HCT116 (cell line): ENCODE measurements around the gene PYGL. TPM values are rescaled to one million over a fixed set of nuclear protein-coding genes. Genes with fewer than 3 reads are reported as not detected.
A peak's percentile ranks its signal among the peaks of the same experiment; 100 is the strongest.

Source experiments
- ATAC-seq: fragments of 200-7000 bp; cut with Tn5 transposase; 2 replicates; pipeline ENCODE4 v1.9.1; 2020; ENCODE audit warnings: mild to moderate bottlenecking, moderate library complexity
- BruUV-seq: library from RNA; stranded (reverse); fragments of 400-500 nt; replicated peaks from 2 replicates; lab custom pipeline; 2021; lab: Mats Ljungman, UMichigan
- CTCF ChIA-PET: fragments of 300-600 bp; sonication (Branson Sonifier 250); formaldehyde crosslinking; loops from one replicate; lab custom pipeline; 2021; ENCODE audit warnings: antibody characterized with exemption; lab: Charles Lee
- POLR2A ChIA-PET: fragments of 300-600, 350-600 bp; sonication (Branson Sonifier 250); formaldehyde crosslinking; loops from one replicate; lab custom pipeline; 2021; ENCODE audit warnings: antibody characterized with exemption; lab: Charles Lee
- RAD21 ChIA-PET, 2 experiments: fragments of 300-600 bp; sonication (Branson Sonifier 250); formaldehyde crosslinking; loops; one replicate each; lab custom pipeline; 2023; ENCODE audit warnings: low total read pairs in 2 of 2; ENCODE audit not compliant: uncharacterized antibody in 2 of 2, unreplicated experiment in 2 of 2, low non-redundant PET in 1 of 2; lab: Charles Lee
- DNase-seq: peaks from one replicate; pipeline ENCODE4 v3.0.0-alpha.2; 2010; ENCODE audit warnings: low read depth, low spot score
- H2AFZ ChIP-seq: fragments of 200-600 bp; shearing (Covaris generic), sonication (generic); 2 replicates; pipeline ENCODE4 v1.6.1; 2017; ENCODE audit warnings: low read depth, mixed run types, mixed read lengths, antibody characterized with exemption, low read length; ENCODE audit not compliant: poor library complexity, severe bottlenecking
- H3K27ac ChIP-seq: 2 replicates; pipeline ENCODE4 v1.5.1; 2012; ENCODE audit warnings: low read depth, low read length
- H3K27me3 ChIP-seq: fragments of 200-600 bp; sonication (generic); 2 replicates; pipeline ENCODE4 v1.6.1; 2016; ENCODE audit warnings: mixed run types, low read length, mixed read lengths; ENCODE audit not compliant: insufficient read depth
- H3K36me3 ChIP-seq, 2 experiments: fragments of 200-500 bp in 1 of 2; fragments of 200-600 bp in 1 of 2; sonication (Bioruptor generic) in 1 of 2; sonication (generic) in 1 of 2; 2 replicates each; pipeline versions ENCODE4 v1.5.1 to v1.6.1; 2014 to 2016; ENCODE audit warnings: low read length in 2 of 2, inconsistent platforms in 1 of 2, mixed read lengths in 1 of 2, mixed run types in 1 of 2; ENCODE audit not compliant: insufficient read depth in 2 of 2, control insufficient read depth in 1 of 2
- H3K4me1 ChIP-seq, 2 experiments: fragments of 200-600 bp in 1 of 2; sonication (generic) in 1 of 2; 2 replicates each; pipeline versions ENCODE4 v1.5.1 to v1.6.1; 2012 to 2017; ENCODE audit warnings: low read length in 2 of 2, inconsistent platforms in 1 of 2, mild to moderate bottlenecking in 1 of 2, mixed read lengths in 1 of 2, mixed run types in 1 of 2, moderate library complexity in 1 of 2; ENCODE audit not compliant: insufficient read depth in 2 of 2, control insufficient read depth in 1 of 2
- H3K4me2 ChIP-seq: fragments of 200-600 bp; sonication (generic); 2 replicates; pipeline ENCODE4 v1.6.1; 2017; ENCODE audit warnings: mixed run types, low read length, mixed read lengths
- H3K4me3 ChIP-seq, 2 experiments: fragments of 200-600 bp in 1 of 2; sonication (generic) in 1 of 2; replicated peaks in 1 of 2; 2 replicates each; pipeline ENCODE4 v1.5.1; 2011 to 2016; ENCODE audit warnings: low read length in 2 of 2, control low read depth in 1 of 2, low read depth in 1 of 2, mild to moderate bottlenecking in 1 of 2, mixed read lengths in 1 of 2, mixed run types in 1 of 2
- H3K79me2 ChIP-seq: fragments of 200-600 bp; sonication (generic); 2 replicates; pipeline ENCODE4 v1.6.1; 2017; ENCODE audit warnings: mild to moderate bottlenecking, mixed run types, low read length, moderate library complexity, mixed read lengths; ENCODE audit not compliant: insufficient read depth
- H3K9ac ChIP-seq: fragments of 200-600 bp; sonication (generic); 2 replicates; pipeline ENCODE4 v1.6.1; 2016; ENCODE audit warnings: low read length, mixed read lengths
- H3K9me2 ChIP-seq: fragments of 200-600 bp; sonication (generic), shearing (Covaris generic); 2 replicates; pipeline ENCODE4 v1.6.1; 2017; ENCODE audit warnings: mixed run types, mild to moderate bottlenecking, moderate library complexity; ENCODE audit not compliant: insufficient read depth
- H3K9me3 ChIP-seq, 2 experiments: fragments of 200-500 bp in 1 of 2; fragments of 200-600 bp in 1 of 2; sonication (Bioruptor generic) in 1 of 2; sonication (generic) in 1 of 2; 2 replicates each; pipeline ENCODE4 v1.6.1; 2014 to 2017; ENCODE audit warnings: low read length in 2 of 2, mixed read lengths in 2 of 2, inconsistent platforms in 1 of 2, low read depth in 1 of 2, mild to moderate bottlenecking in 1 of 2, mixed run types in 1 of 2, moderate library complexity in 1 of 2; ENCODE audit not compliant: control insufficient read depth in 1 of 2, insufficient read depth in 1 of 2
- H4K20me1 ChIP-seq: fragments of 200-600 bp; sonication (generic), shearing (Covaris generic); 2 replicates; pipeline ENCODE4 v1.6.1; 2017; ENCODE audit warnings: mixed run types, mild to moderate bottlenecking, moderate library complexity; ENCODE audit not compliant: insufficient read depth
- CBX3 ChIP-seq: IDR thresholded peaks from 2 replicates; pipeline ENCODE4 v1.6.1; 2012; ENCODE audit warnings: low read depth
- CEBPB ChIP-seq: IDR thresholded peaks from 2 replicates; pipeline ENCODE4 v1.6.1; 2012; ENCODE audit warnings: low read depth
- EGR1 ChIP-seq: IDR thresholded peaks from 2 replicates; pipeline ENCODE4 v1.6.1; 2012; ENCODE audit warnings: low read depth
- ELF1 ChIP-seq: IDR thresholded peaks from 2 replicates; pipeline ENCODE4 v1.6.1; 2012; ENCODE audit warnings: low read depth, borderline replicate concordance
- EZH2phosphoT487 ChIP-seq: fragments of 200-600 bp; IDR thresholded peaks from 2 replicates; pipeline ENCODE4 v1.6.1; 2018; ENCODE audit warnings: antibody characterized with exemption, borderline replicate concordance
- FOSL1 ChIP-seq: IDR thresholded peaks from 2 replicates; pipeline ENCODE4 v1.6.1; 2012; ENCODE audit warnings: low read depth
- JUND ChIP-seq: IDR thresholded peaks from 2 replicates; pipeline ENCODE4 v1.6.1; 2012
- SIN3A ChIP-seq: IDR thresholded peaks from 2 replicates; pipeline ENCODE4 v1.6.1; 2012; ENCODE audit warnings: low read depth
- SP1 ChIP-seq: IDR thresholded peaks from 2 replicates; pipeline ENCODE4 v1.6.1; 2012; ENCODE audit warnings: low read depth
- SRF ChIP-seq: IDR thresholded peaks from 2 replicates; pipeline ENCODE4 v1.6.1; 2012; ENCODE audit warnings: low read depth
- YY1 ChIP-seq: IDR thresholded peaks from 2 replicates; pipeline ENCODE4 v1.6.1; 2011; ENCODE audit warnings: low read length, low read depth, moderate library complexity, mild to moderate bottlenecking; ENCODE audit not compliant: insufficient replicate concordance; ENCODE audit errors: extremely low read depth
- ZBTB33 ChIP-seq: IDR thresholded peaks from 2 replicates; pipeline ENCODE4 v1.6.1; 2011; ENCODE audit warnings: mild to moderate bottlenecking, low read length, moderate library complexity; ENCODE audit not compliant: insufficient replicate concordance; ENCODE audit errors: extremely low read depth
- intact Hi-C: fragments of 100-400 bp; cut with micrococcal nuclease; formaldehyde crosslinking; loops from 2 replicates; pipeline ENCODE4 v1.10.0; 2022
- total RNA-seq: library from RNA; stranded (reverse); gene quantifications from one replicate; pipeline ENCODE4 v1.2.1, GENCODE V29; 2021; ENCODE audit not compliant: unreplicated experiment
- TF ChIP-seq, protein P1 (sequence below): IDR thresholded peaks from 2 replicates; pipeline ENCODE4 v1.6.1; 2012
- TF ChIP-seq, protein P2 (sequence below): IDR thresholded peaks from 2 replicates; pipeline ENCODE4 v1.6.1; 2012

PYGL gene
- total RNA-seq, 1 experiment from 2014 or later, result 173 TPM

DNA sequence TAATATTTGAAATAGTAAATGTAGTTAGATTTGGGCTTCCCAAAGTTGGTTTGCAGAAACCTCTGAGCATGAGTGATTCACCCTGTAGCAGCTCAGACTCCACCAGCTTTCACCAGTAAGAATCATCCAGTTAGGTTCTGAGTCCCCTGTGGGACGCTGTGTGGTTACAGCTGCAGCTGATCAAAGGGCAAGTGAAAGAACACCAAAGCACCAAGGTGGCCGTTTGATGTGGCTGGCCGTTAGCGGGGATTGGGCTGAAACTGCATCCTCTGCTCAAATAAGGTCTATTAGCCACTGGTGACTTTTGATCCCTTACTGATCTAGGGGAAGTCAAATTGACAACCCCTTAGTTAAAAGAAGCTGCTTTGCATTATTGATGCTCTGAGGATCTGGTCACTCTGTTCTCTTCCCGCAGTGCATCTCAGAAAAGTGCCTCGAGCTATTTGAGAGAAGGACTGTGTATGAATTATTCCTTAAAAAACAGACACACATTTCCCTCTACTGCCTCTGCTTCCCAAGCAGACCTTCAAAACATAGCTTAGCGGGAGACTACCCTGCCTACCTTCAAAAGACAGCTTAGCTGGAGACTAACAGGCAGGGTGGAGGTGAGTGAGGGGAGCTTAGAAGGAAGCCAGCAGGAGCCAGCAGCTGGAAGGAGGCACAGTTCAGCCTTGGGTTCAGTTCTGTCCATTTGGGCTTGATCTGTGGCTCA lies 68.8 kb downstream of the PYGL start:
- no peaks in the 10 kb centered on the region for H3K4me1 ChIP-seq
- no peak overlapping the region for H3K4me3 ChIP-seq
- BruUV-seq, result no TSS peak
- H3K9ac ChIP-seq, result no peak overlapping the region
- H3K27me3 ChIP-seq, result peaks cover 3% of the 10 kb centered on the region; the same call in 1 of the 2 replicates
- intact Hi-C loops, result no loop called here
- DNase-seq, result no peak
- TF ChIP-seq YY1, result no peak
- TF ChIP-seq SRF, result no peak
- no peak for TF ChIP-seq ELF1
- no peak for TF ChIP-seq EZH2phosphoT487
- TF ChIP-seq SP1, result no peak
- TF ChIP-seq, protein P1, sequence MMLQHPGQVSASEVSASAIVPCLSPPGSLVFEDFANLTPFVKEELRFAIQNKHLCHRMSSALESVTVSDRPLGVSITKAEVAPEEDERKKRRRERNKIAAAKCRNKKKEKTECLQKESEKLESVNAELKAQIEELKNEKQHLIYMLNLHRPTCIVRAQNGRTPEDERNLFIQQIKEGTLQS, result no peak
- TF ChIP-seq CEBPB, result no peak
- TF ChIP-seq EGR1, result no peak
- no peak for TF ChIP-seq ZBTB33
- TF ChIP-seq, protein P2, sequence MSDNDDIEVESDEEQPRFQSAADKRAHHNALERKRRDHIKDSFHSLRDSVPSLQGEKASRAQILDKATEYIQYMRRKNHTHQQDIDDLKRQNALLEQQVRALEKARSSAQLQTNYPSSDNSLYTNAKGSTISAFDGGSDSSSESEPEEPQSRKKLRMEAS, result no peak
- TF ChIP-seq JUND, result no peak
- TF ChIP-seq FOSL1, result no peak
- no peak for TF ChIP-seq SIN3A
- no peak for TF ChIP-seq CBX3
- no peaks in the 10 kb centered on the region for H4K20me1 ChIP-seq
- no peaks in the 10 kb centered on the region for H3K9me3 ChIP-seq
- H2AFZ ChIP-seq, result no peak overlapping the region
- H3K27ac ChIP-seq, result no peak overlapping the region
- ChIA-PET CTCF (interaction anchor here (2.9 kb wide), 1 partner anchor 15 kb away, joined by 12 read pairs; no protein-coding TSS in a partner anchor), RAD21 (no interaction called here), POLR2A (no interaction called here)
- no peak overlapping the region for H3K4me2 ChIP-seq
- peak; percentile 27; the same call in 1 of the 2 replicates for ATAC-seq
- H3K79me2 ChIP-seq, result no peaks in the 10 kb centered on the region
- H3K9me2 ChIP-seq, result no peaks in the 10 kb centered on the region
- H3K36me3 ChIP-seq, result no peaks in the 10 kb centered on the region
